ENCODE measurements around the gene HINT3. TPM values are rescaled to one million over a fixed set of nuclear protein-coding genes. Genes with fewer than 3 reads are reported as not detected.

The HINT3 gene
- total and polyA plus RNA-seq, 2 of the 13 experiments (the other 11 are each of a cell fraction or from before 2014, with no cell fraction given) = 3.1 to 22.8 TPM

GRCh38 chr6:125943528-125944433 is 12.8 kb upstream of the HINT3 start (continued):
- TF ChIP-seq, protein P1, sequence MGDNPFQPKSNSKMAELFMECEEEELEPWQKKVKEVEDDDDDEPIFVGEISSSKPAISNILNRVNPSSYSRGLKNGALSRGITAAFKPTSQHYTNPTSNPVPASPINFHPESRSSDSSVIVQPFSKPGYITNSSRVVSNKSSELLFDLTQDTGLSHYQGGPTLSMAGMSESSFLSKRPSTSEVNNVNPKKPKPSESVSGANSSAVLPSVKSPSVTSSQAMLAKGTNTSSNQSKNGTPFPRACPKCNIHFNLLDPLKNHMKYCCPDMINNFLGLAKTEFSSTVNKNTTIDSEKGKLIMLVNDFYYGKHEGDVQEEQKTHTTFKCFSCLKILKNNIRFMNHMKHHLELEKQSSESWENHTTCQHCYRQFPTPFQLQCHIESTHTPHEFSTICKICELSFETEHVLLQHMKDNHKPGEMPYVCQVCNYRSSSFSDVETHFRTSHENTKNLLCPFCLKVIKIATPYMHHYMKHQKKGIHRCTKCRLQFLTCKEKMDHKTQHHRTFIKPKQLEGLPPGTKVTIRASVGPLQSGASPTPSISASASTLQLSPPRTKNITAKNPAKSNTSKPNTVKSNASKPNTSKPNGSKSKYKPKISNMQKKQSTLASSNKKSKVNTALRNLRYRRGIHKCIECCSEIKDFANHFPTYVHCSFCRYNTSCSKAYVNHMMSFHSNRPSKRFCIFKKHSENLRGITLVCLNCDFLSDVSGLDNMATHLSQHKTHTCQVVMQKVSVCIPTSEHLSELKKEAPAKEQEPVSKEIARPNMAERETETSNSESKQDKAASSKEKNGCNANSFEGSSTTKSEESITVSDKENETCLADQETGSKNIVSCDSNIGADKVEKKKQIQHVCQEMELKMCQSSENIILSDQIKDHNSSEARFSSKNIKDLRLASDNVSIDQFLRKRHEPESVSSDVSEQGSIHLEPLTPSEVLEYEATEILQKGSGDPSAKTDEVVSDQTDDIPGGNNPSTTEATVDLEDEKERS (CRISPR knock-in tag; IDR thresholded peaks at IDR 0.05) = no peak
- no peak for TF ChIP-seq RXRB (CRISPR knock-in tag; IDR thresholded peaks at IDR 0.05; ENCODE audit: borderline replicate concordance)
- TF ChIP-seq, protein P2, sequence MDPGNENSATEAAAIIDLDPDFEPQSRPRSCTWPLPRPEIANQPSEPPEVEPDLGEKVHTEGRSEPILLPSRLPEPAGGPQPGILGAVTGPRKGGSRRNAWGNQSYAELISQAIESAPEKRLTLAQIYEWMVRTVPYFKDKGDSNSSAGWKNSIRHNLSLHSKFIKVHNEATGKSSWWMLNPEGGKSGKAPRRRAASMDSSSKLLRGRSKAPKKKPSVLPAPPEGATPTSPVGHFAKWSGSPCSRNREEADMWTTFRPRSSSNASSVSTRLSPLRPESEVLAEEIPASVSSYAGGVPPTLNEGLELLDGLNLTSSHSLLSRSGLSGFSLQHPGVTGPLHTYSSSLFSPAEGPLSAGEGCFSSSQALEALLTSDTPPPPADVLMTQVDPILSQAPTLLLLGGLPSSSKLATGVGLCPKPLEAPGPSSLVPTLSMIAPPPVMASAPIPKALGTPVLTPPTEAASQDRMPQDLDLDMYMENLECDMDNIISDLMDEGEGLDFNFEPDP (CRISPR knock-in tag; conservative IDR thresholded peaks at IDR 0.05) = 0 out of 2 replicates have a peak, but pooled peaks have one; percentile 64
- TF ChIP-seq ZNF7 (CRISPR knock-in tag; IDR thresholded peaks at IDR 0.05) = no peak
- TF ChIP-seq, protein P3, sequence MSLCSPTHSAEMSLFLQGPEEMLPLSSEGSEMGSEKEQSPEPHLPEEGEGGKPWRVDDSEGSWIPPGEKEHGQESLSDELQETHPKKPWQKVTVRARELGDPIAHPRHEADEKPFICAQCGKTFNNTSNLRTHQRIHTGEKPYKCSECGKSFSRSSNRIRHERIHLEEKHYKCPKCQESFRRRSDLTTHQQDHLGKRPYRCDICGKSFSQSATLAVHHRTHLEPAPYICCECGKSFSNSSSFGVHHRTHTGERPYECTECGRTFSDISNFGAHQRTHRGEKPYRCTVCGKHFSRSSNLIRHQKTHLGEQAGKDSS (CRISPR knock-in tag; IDR thresholded peaks at IDR 0.05; ENCODE audit: borderline replicate concordance, low read depth) = no peak
- no peak for TF ChIP-seq SOX5 (CRISPR knock-in tag; IDR thresholded peaks at IDR 0.05; ENCODE audit: borderline replicate concordance)
- 0 out of 2 replicates have a peak, but pooled peaks have one; percentile 20 for TF ChIP-seq MTF2 (CRISPR knock-in tag; IDR thresholded peaks at IDR 0.05; ENCODE audit: borderline replicate concordance)
- TF ChIP-seq NCOA1 (CRISPR knock-in tag; IDR thresholded peaks at IDR 0.05) = 0 out of 2 replicates have a peak, but pooled peaks have one; percentile 23
- TF ChIP-seq KDM3A (CRISPR knock-in tag; IDR thresholded peaks at IDR 0.05; ENCODE audit: low read depth) = no peak
- TF ChIP-seq, protein P4, sequence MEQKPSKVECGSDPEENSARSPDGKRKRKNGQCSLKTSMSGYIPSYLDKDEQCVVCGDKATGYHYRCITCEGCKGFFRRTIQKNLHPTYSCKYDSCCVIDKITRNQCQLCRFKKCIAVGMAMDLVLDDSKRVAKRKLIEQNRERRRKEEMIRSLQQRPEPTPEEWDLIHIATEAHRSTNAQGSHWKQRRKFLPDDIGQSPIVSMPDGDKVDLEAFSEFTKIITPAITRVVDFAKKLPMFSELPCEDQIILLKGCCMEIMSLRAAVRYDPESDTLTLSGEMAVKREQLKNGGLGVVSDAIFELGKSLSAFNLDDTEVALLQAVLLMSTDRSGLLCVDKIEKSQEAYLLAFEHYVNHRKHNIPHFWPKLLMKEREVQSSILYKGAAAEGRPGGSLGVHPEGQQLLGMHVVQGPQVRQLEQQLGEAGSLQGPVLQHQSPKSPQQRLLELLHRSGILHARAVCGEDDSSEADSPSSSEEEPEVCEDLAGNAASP (CRISPR knock-in tag; IDR thresholded peaks at IDR 0.05; ENCODE audit: borderline replicate concordance) = no peak
- no peak for TF ChIP-seq MAF1 (CRISPR knock-in tag; IDR thresholded peaks at IDR 0.05; ENCODE audit: borderline replicate concordance)
- 0 out of 2 replicates have a peak, but pooled peaks have one; percentile 46 for TF ChIP-seq ZSCAN29 (CRISPR knock-in tag; conservative IDR thresholded peaks at IDR 0.05)
- TF ChIP-seq ZNF615 (CRISPR knock-in tag; IDR thresholded peaks at IDR 0.05; ENCODE audit: borderline replicate concordance) = no peak
- no peak for TF ChIP-seq ZNF577 (CRISPR knock-in tag; IDR thresholded peaks at IDR 0.05; ENCODE audit: borderline replicate concordance, low read depth)
- no peak for TF ChIP-seq IRF2 (CRISPR knock-in tag; IDR thresholded peaks at IDR 0.05)
- TF ChIP-seq ZNF790 (CRISPR knock-in tag; IDR thresholded peaks at IDR 0.05; ENCODE audit: borderline replicate concordance) = no peak
- TF ChIP-seq, protein P5, sequence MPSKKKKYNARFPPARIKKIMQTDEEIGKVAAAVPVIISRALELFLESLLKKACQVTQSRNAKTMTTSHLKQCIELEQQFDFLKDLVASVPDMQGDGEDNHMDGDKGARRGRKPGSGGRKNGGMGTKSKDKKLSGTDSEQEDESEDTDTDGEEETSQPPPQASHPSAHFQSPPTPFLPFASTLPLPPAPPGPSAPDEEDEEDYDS (CRISPR knock-in tag; IDR thresholded peaks at IDR 0.05) = no peak
- TF ChIP-seq SIX4 (CRISPR knock-in tag; IDR thresholded peaks at IDR 0.05) = no peak
- 0 out of 2 replicates have a peak, but pooled peaks have one; percentile 37 for TF ChIP-seq ZNF512 (CRISPR knock-in tag; IDR thresholded peaks at IDR 0.05)
